Natural killer cell treated with Interleukin-12 subunit alpha and Interleukin-12 subunit beta and Interleukin-15 and Interleukin-18, amount 100 ng/mL, for 72 hours (primary cell): ENCODE measurements around the gene BCS1L. TPM values are rescaled to one million over a fixed set of nuclear protein-coding genes. Genes with fewer than 3 reads are reported as not detected.

Experiments used
- ATAC-seq, 2 donors: fragments of 150-1000 bp; cut with Tn5 transposase in 1 of 2; sonication (Bioruptor Pico), chemical (Tn5 transposase) in 1 of 2; 2 replicates each; pipeline ENCODE4 v1.10.0; 2021
- DNase-seq: peaks from one replicate; pipeline ENCODE4 v3.0.0; 2022; ENCODE audit warnings: low spot score
- H3K27ac Mint-ChIP-seq, 2 donors: 1 replicate in 1 of 2; 2 replicates in 1 of 2; pipeline ENCODE4 v1.8.0; 2022; ENCODE audit warnings: mixed read lengths in 2 of 2, mild to moderate bottlenecking in 1 of 2, moderate library complexity in 1 of 2
- H3K27me3 Mint-ChIP-seq, 2 donors: 1 replicate in 1 of 2; 2 replicates in 1 of 2; pipeline ENCODE4 v1.8.0; 2022; ENCODE audit warnings: mixed read lengths in 2 of 2
- H3K36me3 Mint-ChIP-seq: one replicate; pipeline ENCODE4 v1.8.0; 2022; ENCODE audit warnings: mixed read lengths
- H3K4me1 Mint-ChIP-seq, 2 donors: 1 replicate in 1 of 2; 2 replicates in 1 of 2; pipeline ENCODE4 v1.8.0; 2022; ENCODE audit warnings: low read depth in 2 of 2, mixed read lengths in 2 of 2, mild to moderate bottlenecking in 1 of 2
- H3K4me3 Mint-ChIP-seq: one replicate; pipeline ENCODE4 v1.8.0; 2022; ENCODE audit warnings: mixed read lengths
- H3K9me3 Mint-ChIP-seq: 2 replicates; pipeline ENCODE4 v1.8.0; 2022; ENCODE audit warnings: mixed read lengths
- total RNA-seq, 2 donors: library from RNA; stranded (reverse); gene quantifications; one replicate each; pipeline ENCODE4 v1.2.3, GENCODE V29; 2022

BCS1L gene, protein sequence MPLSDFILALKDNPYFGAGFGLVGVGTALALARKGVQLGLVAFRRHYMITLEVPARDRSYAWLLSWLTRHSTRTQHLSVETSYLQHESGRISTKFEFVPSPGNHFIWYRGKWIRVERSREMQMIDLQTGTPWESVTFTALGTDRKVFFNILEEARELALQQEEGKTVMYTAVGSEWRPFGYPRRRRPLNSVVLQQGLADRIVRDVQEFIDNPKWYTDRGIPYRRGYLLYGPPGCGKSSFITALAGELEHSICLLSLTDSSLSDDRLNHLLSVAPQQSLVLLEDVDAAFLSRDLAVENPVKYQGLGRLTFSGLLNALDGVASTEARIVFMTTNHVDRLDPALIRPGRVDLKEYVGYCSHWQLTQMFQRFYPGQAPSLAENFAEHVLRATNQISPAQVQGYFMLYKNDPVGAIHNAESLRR
- total RNA-seq: 10 to 100 TPM; 54.0 to 91.3 TPM

DNA sequence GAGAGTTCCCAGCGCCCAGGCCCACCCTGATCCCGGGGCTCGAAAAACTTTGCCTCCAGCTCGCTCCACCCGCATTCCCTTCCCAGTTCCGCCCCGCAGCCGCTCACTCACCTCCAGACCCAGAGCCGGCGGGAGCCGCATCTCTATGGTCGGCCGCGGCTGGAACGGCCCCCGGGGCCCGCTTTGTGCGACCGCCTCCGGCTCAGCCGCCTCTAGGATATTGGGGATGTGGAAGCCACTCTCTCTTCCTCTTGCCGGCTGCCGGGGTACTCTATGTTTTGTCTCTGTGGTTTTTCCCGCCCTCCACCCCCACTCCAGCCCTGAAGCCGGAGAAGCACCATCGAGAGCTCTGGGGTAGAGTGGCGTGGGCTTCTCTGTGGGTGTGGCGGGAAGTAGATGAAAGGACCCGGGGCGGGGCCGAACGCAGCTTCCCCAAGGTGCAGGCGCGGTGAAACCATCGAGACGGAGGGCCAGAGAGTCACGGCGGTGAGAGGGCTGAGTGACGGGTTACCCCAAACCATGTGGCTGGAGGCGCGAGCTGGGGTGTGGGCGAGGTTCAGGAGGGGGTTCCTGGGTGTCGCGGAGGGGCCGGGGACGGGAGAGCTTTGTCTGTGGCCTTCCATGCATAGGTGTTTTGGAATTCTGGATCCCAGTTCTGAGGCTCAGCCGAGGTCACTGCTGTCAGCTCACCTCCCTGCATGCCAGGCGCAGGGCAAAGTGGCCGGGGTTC is at the start of gene BCS1L, which contains the start of gene ZNF142:
Gene BCS1L (plus strand): TSS at position 426 of the 730 bp plus-strand sequence. CDS start 1,305 bp downstream, outside the sequence.
Gene ZNF142 (minus strand): TSS at position 366 of the 730 bp plus-strand sequence. CDS start 3,194 bp downstream, outside the sequence.
- Mint-ChIP-seq H3K27me3 (no peaks in the 10 kb centered on the region), H3K9me3 (no peaks in the 10 kb centered on the region), H3K4me3 (peak within 1 kb of the TSS; percentile 93), H3K4me1 (peaks cover 32 to 36% of the 10 kb centered on the region in 2 donors), H3K36me3 (peaks cover 16% of the 10 kb centered on the region), H3K27ac (peak within 1 kb of the TSS; percentile 58 to 84)
- DNase-seq (peak; percentile 95), ATAC-seq (peak; percentile 98 to 99)

DNA sequence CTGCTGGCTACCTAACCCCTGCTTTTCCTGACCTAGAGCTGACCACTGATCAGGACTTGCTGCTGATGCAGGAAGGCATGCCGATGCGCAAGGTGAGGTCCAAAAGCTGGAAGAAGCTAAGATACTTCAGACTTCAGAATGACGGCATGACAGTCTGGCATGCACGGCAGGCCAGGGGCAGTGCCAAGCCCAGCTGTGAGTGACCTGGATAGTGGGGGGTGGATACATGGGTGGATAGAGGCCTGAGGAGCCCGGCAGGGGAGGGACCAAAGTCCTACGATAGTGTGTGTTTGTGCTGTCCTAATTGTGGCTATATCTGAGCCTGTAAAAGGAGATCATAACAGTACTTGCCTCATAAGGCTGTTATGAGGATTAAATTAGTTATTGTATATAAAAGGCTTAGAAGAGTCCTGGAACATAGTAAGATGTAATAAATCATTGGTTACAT is 43.6 kb upstream of the BCS1L start:
- H3K27ac Mint-ChIP-seq: no peak overlapping the region

GRCh38 chr2:218618102-218618860 is 41.2 kb upstream of the BCS1L start:
- H3K36me3 Mint-ChIP-seq: no peaks in the 10 kb centered on the region
- H3K27ac Mint-ChIP-seq: no peak overlapping the region
- H3K9me3 Mint-ChIP-seq: no peaks in the 10 kb centered on the region
- DNase-seq (no peak), ATAC-seq (peak in 1 of 2 donors; percentile 31)
- H3K27me3 Mint-ChIP-seq: no peaks in the 10 kb centered on the region
- no peaks in the 10 kb centered on the region for H3K4me1 Mint-ChIP-seq
- H3K4me3 Mint-ChIP-seq: no peak overlapping the region

More for the DNA sequence above, 43.6 kb upstream of the BCS1L start:
- ATAC-seq (peak in 1 of 2 donors; percentile 43), DNase-seq (no peak)
- Mint-ChIP-seq H3K36me3 (no peaks in the 10 kb centered on the region), H3K27me3 (no peaks in the 10 kb centered on the region), H3K4me3 (no peak overlapping the region), H3K4me1 (no peaks in the 10 kb centered on the region), H3K9me3 (no peaks in the 10 kb centered on the region)

DNA sequence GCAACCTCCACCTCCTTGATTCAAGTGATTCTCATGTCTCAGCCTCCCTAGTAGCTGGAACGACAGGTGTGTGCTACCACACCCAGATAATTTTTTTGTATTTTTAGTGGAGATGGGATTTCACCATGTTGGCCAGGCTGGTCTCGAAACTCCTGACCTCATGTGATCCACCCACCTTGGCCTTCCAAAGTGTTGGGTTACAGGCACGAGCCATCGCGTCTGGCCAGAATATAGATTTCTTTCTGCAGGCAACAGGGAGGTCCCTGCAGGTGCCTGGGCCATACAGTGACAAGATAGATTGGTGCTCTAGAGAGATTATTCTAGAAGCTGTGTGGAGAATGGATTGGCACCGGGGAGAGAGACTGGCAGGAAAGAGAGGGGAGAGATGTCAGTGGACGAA is 38.5 kb upstream of the BCS1L start:
- H3K36me3 Mint-ChIP-seq: no peaks in the 10 kb centered on the region
- DNase-seq (no peak), ATAC-seq (no peak)
- H3K4me1 Mint-ChIP-seq: no peaks in the 10 kb centered on the region
- no peak overlapping the region for H3K27ac Mint-ChIP-seq
- H3K27me3 Mint-ChIP-seq: no peaks in the 10 kb centered on the region
- no peaks in the 10 kb centered on the region for H3K9me3 Mint-ChIP-seq
- H3K4me3 Mint-ChIP-seq: no peak overlapping the region

DNA sequence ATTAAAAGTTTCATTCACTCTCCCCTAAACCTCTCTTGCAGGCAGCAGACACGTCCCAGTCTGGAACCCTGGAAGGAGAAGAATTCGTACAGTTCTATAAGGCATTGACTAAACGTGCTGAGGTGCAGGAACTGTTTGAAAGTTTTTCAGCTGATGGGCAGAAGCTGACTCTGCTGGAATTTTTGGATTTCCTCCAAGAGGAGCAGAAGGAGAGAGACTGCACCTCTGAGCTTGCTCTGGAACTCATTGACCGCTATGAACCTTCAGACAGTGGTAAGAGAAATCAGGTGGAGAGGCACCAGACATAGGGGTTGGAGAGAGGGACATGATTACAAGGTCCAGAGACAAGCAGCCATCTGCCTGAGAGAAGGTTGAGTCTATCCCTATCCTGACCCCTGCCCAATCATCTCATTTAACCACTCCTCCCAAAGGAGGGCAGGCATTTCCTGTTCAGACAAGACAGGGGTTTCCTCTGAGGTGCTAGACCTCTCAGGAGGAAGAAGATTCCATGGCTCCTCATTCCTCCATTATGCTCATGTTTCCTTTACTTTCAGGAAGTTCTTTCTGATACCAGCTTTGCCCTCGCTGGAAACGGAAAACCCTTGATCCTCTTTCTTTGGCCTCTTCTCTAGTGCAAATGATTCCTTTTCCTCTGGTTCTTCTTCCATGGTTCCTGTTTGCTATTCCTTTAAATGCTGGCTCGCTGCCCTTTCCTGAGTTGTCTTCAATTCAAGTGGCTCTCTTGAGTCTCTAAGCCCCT is 36.7 kb upstream of the BCS1L start:
- no peaks in the 10 kb centered on the region for H3K27me3 Mint-ChIP-seq

GRCh38 chr2:218623366-218623705 is 36.1 kb upstream of the BCS1L start:
- Mint-ChIP-seq H3K27ac (no peak overlapping the region), H3K4me1 (no peaks in the 10 kb centered on the region), H3K4me3 (no peak overlapping the region), H3K27me3 (no peaks in the 10 kb centered on the region), H3K9me3 (no peaks in the 10 kb centered on the region), H3K36me3 (no peaks in the 10 kb centered on the region)
- ATAC-seq (no peak), DNase-seq (no peak)

More for the DNA sequence above, 36.7 kb upstream of the BCS1L start:
- H3K27ac Mint-ChIP-seq: no peak overlapping the region
- no peaks in the 10 kb centered on the region for H3K4me1 Mint-ChIP-seq
- no peak overlapping the region for H3K4me3 Mint-ChIP-seq
- H3K36me3 Mint-ChIP-seq: no peaks in the 10 kb centered on the region
- no peaks in the 10 kb centered on the region for H3K9me3 Mint-ChIP-seq
- no peak for DNase-seq
- ATAC-seq: peak in 1 of 2 donors; percentile 40

GRCh38 chr2:218626369-218626768 is 33.1 kb upstream of the BCS1L start:
- Mint-ChIP-seq H3K36me3 (no peaks in the 10 kb centered on the region), H3K27ac (no peak overlapping the region), H3K9me3 (no peaks in the 10 kb centered on the region), H3K4me3 (no peak overlapping the region), H3K4me1 (no peaks in the 10 kb centered on the region), H3K27me3 (no peaks in the 10 kb centered on the region)
- no peak for DNase-seq
- peak in 1 of 2 donors; percentile 36 for ATAC-seq

GRCh38 chr2:218627939-218628338 is 31.5 kb upstream of the BCS1L start:
- H3K36me3 Mint-ChIP-seq: no peaks in the 10 kb centered on the region
- H3K27ac Mint-ChIP-seq: no peak overlapping the region
- peak in 1 of 2 donors; percentile 73 for ATAC-seq
- no peaks in the 10 kb centered on the region for H3K27me3 Mint-ChIP-seq
- H3K4me1 Mint-ChIP-seq: no peaks in the 10 kb centered on the region
- no peak for DNase-seq
- no peaks in the 10 kb centered on the region for H3K9me3 Mint-ChIP-seq
- H3K4me3 Mint-ChIP-seq: no peak overlapping the region

DNA sequence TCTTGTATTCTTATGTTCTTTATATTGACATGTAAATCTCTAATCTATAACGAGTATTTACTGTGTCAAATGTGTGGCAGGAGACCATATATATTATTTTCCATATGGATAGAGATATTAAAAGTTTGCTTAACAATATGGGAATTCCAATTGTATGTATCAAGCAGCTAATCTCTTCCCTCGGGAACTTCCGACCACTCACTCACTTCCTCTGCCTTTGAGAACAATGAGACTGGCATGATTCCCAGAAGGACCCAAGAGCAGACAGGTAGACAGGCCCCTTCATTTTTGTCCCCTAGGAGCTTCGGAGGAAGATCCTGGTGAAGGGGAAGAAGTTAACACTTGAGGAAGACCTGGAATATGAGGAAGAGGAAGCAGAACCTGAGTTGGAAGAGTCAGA is 27.6 kb upstream of the BCS1L start:
- Mint-ChIP-seq H3K9me3 (no peaks in the 10 kb centered on the region), H3K36me3 (peaks cover 3% of the 10 kb centered on the region), H3K27me3 (no peaks in the 10 kb centered on the region), H3K4me1 (no peaks in the 10 kb centered on the region), H3K27ac (no peak overlapping the region), H3K4me3 (no peak overlapping the region)
- ATAC-seq (no peak), DNase-seq (no peak)

DNA sequence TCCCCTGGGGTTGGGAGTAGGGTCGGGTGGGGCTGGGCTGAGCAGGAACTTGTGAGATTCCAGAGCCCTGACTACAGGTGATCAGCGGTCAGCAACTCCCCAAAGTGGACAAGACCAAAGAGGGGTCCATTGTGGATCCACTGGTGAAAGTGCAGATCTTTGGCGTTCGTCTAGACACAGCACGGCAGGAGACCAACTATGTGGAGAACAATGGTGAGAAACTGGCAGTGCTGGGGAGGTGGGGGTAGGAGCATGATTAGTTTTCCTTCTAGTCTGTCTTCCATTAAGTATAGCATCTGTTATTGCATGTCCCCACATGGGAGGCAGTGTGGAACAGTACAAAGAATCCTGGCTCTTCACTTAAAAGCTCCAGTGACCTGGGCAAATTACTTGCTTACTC is 23.8 kb upstream of the BCS1L start:
- DNase-seq (no peak), ATAC-seq (no peak)
- Mint-ChIP-seq H3K4me3 (no peak overlapping the region), H3K9me3 (no peaks in the 10 kb centered on the region), H3K36me3 (peaks cover 14% of the 10 kb centered on the region), H3K27me3 (no peaks in the 10 kb centered on the region), H3K27ac (no peak overlapping the region), H3K4me1 (no peaks in the 10 kb centered on the region)

DNA sequence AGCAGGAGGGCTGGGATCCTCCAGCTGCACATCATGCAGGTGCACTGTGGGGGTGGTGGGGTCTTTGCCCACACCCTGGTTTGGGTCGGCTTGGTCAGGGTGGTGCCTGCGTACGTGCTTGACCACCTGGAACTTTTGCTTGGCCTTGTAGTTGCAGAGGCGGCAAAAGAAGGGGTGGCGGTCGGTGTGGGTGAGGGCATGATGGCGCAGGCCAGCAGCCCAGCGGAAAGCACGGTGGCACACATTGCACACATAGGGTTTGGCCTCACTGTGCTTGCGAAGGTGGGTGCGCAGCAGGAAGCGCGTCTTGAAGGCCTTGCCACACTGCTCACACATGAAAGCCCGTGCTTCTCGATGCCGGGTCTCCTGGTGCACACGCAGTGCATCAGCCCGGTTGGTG is 21.1 kb upstream of the BCS1L start:
- no peak overlapping the region for H3K4me3 Mint-ChIP-seq
- H3K36me3 Mint-ChIP-seq: peaks cover 14% of the 10 kb centered on the region
- no peak for ATAC-seq
- no peak for DNase-seq
- H3K4me1 Mint-ChIP-seq: no peaks in the 10 kb centered on the region
- H3K27me3 Mint-ChIP-seq: no peaks in the 10 kb centered on the region
- no peaks in the 10 kb centered on the region for H3K9me3 Mint-ChIP-seq
- no peak overlapping the region for H3K27ac Mint-ChIP-seq

DNA sequence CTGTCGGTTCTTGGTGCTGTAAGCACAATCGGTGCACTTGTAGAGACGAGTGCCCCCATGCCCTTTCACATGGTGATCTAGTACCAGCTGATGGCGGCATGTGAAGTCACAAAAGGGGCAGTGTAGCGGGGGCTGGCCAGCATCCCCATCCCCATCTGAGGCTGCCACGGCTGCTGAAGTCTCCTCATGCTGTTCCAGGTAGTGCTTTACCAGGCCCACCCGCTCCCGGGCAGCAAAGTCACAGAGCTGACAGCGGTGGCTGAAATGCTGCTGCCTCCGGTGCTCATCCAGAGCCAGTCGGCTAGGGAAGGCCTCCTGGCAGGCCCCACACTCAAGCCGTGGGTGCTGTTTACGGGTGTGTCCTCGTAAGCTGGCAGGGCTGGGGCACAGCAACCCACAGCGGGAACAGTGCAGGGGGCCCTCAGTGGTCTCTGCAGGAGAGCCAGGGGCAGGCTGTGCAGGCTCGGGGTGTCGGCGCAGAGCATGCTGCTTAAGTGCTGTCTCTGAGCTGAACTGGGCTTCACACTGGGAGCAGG is 17.3 kb upstream of the BCS1L start:
- no peaks in the 10 kb centered on the region for H3K9me3 Mint-ChIP-seq
- no peaks in the 10 kb centered on the region for H3K4me1 Mint-ChIP-seq
- no peak overlapping the region for H3K4me3 Mint-ChIP-seq
- H3K27ac Mint-ChIP-seq: no peak overlapping the region
- no peak for ATAC-seq
- peaks cover 8% of the 10 kb centered on the region for H3K36me3 Mint-ChIP-seq
- H3K27me3 Mint-ChIP-seq: no peaks in the 10 kb centered on the region
- DNase-seq: no peak

GRCh38 chr2:218642786-218643185 is 16.7 kb upstream of the BCS1L start:
- peak in 1 of 2 donors; percentile 34 for ATAC-seq

More at GRCh38 chr2:218642786-218643185, 16.7 kb upstream of the BCS1L start:
- Mint-ChIP-seq H3K4me1 (no peaks in the 10 kb centered on the region), H3K27ac (no peak overlapping the region), H3K9me3 (no peaks in the 10 kb centered on the region), H3K36me3 (peaks cover 5% of the 10 kb centered on the region), H3K4me3 (no peak overlapping the region), H3K27me3 (no peaks in the 10 kb centered on the region)
- no peak for DNase-seq
